A549 treated with AZD2906 at 1 μM for 4 hours (cell line): Measurements from ENCODE around the gene HES6. TPM values are rescaled to one million over a fixed set of nuclear protein-coding genes. Genes with fewer than 3 reads are reported as not detected.

Experiments
- total RNA-seq: library from RNA; stranded (reverse); fragments of 200-300 nt; extraction: Qiagen RNA extraction; gene quantifications from 5 replicates; pipeline ENCODE4 v1.2.3, GENCODE V29; 2022

HES6 gene
- total RNA-seq, result 8.0 to 15.1 TPM (median 14.5 TPM) in 5 replicates

GRCh38 chr2:238239863-238240756 is at the start of gene HES6:
Gene HES6 (minus strand): TSS chr2:238240038. CDS start chr2:238239905, 133 bp downstream.

DNA sequence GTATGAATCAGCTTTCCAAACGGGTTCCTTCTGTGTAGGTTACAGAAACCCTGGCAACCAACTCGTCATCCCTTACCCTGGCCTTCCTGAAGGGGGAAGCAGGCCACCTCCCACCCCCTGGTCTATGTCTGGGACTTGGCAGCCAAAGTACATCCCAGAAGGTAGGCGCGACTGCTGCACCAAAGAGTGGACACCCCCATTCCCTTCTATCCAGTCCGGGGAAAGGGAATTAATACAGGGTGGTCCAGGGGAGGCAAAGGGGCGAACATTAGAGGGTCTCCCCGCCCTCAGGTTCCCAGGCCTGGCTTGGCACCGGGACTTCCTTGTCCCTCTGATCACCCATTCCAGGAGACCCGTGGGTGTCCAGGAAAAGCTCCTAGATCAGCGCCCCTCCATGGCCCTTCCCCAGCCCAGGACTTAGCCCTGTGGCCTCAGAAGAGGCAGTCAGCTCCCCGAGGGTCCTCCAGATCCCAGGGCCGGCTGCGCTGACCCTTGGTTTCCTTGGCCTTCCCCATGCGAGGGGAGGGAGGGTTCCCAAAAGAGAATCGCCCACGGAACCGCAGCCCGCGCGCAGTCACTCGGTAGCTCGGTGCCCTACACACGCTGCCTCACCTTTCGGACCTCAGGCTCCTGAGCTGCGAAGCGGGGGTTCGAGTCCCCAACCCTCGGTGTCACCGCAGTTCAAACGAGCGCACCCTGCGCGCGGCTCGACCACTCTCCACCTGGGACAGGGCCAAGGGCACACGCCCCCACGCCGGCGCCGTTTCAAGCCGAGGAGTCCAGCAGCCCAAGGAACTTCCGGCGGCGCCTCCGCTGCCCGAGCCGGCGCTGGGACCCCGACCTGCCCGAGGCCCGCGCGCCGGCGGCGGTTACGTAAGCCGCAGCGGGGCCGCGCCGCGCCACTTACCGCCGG is 48.2 kb upstream of the HES6 start, which contains the start of gene PER2:
TSS of gene PER2 (minus strand) at position 874 of the 913 bp plus-strand sequence. CDS start 10,674 bp downstream, outside the sequence.

GRCh38 chr2:238203094-238203972 is 36.5 kb downstream of the HES6 start, which contains the start of gene ILKAP:
Gene ILKAP (minus strand): TSS chr2:238203695. CDS start chr2:238203553, 142 bp downstream.

Other genes with a start within 250 kb of the HES6 start
- 17.9 to 21.9 TPM (median 19.4 TPM) in 5 replicates for gene SCLY, start 179.0 kb downstream of the HES6 start, total RNA-seq
- gene ESPNL, start 139.7 kb downstream of the HES6 start, total RNA-seq, result 0.07 to 0.22 TPM (median 0.14 TPM) in 5 replicates
- gene KLHL30, start 101.4 kb downstream of the HES6 start, total RNA-seq, result 0.16 to 0.25 TPM (median 0.22 TPM) in 5 replicates
- gene ERFE, start 81.1 kb downstream of the HES6 start, total RNA-seq, result 5.8 to 8.7 TPM (median 7.8 TPM) in 5 replicates
- gene ILKAP, start 36.3 kb downstream of the HES6 start, total RNA-seq, result 34.9 to 41.6 TPM (median 39.3 TPM) in 5 replicates
- gene PER2, start 48.6 kb upstream of the HES6 start, total RNA-seq, result 5.3 to 7.9 TPM (median 6.5 TPM) in 5 replicates
- gene TRAF3IP1, start 80.5 kb upstream of the HES6 start, total RNA-seq, result 9.7 to 15.2 TPM (median 12.7 TPM) in 5 replicates
- 38.9 to 58.9 TPM (median 55.3 TPM) in 5 replicates for gene ASB1, start 186.9 kb upstream of the HES6 start, total RNA-seq